GM23338 (cell line): ENCODE data around the gene SNX8. TPM values are rescaled to one million over a fixed set of nuclear protein-coding genes. Genes with fewer than 3 reads are reported as not detected.

Source experiments
- ATAC-seq: fragments of 200-7000 bp; cut with Tn5 transposase; 3 replicates; pipeline ENCODE4 v1.9.1; 2020
- DNase-seq: peaks from one replicate; pipeline ENCODE4 v3.0.0-alpha.2; 2015; ENCODE audit warnings: low spot score
- H2AFZ ChIP-seq: fragments of 200-600 bp; sonication (generic); 2 replicates; pipeline ENCODE4 v1.8.0; 2016; ENCODE audit warnings: antibody characterized with exemption, mild to moderate bottlenecking, moderate library complexity
- H3F3A ChIP-seq: fragments of 200-600 bp; sonication (generic); replicated peaks from 2 replicates; pipeline ENCODE4 v1.8.0; 2017; ENCODE audit warnings: antibody characterized with exemption, mixed run types, low read depth
- H3K27ac ChIP-seq: fragments of 200-600 bp; sonication (generic); 2 replicates; pipeline ENCODE4 v1.6.1; 2016; ENCODE audit warnings: low read depth
- H3K27me3 ChIP-seq: fragments of 200-600 bp; sonication (generic); 2 replicates; pipeline ENCODE4 v1.8.0; 2016; ENCODE audit warnings: mild to moderate bottlenecking, mixed run types, moderate library complexity; ENCODE audit not compliant: insufficient read depth
- H3K36me3 ChIP-seq: fragments of 200-600 bp; sonication (generic); 2 replicates; pipeline ENCODE4 v1.8.0; 2016; ENCODE audit warnings: mild to moderate bottlenecking; ENCODE audit not compliant: insufficient read depth
- H3K4me1 ChIP-seq: fragments of 200-600 bp; sonication (generic); 2 replicates; pipeline ENCODE4 v1.8.0; 2016; ENCODE audit warnings: mild to moderate bottlenecking, moderate library complexity; ENCODE audit not compliant: insufficient read depth
- H3K4me2 ChIP-seq: fragments of 200-600 bp; sonication (generic); 2 replicates; pipeline ENCODE4 v1.7.1; 2017; ENCODE audit warnings: mixed run types
- H3K4me3 ChIP-seq: fragments of 200-600 bp; sonication (generic); 2 replicates; pipeline ENCODE4 v1.6.1; 2016; ENCODE audit warnings: mixed run types
- H3K79me2 ChIP-seq: fragments of 200-600 bp; sonication (generic); replicated peaks from 2 replicates; pipeline ENCODE4 v1.8.0; 2017; ENCODE audit warnings: mild to moderate bottlenecking; ENCODE audit not compliant: insufficient read depth
- H3K9me2 ChIP-seq: fragments of 200-600 bp; sonication (generic); 2 replicates; pipeline ENCODE4 v1.8.0; 2017; ENCODE audit not compliant: insufficient read depth
- H4K20me1 ChIP-seq: fragments of 200-600 bp; sonication (generic); replicated peaks from 2 replicates; pipeline ENCODE4 v1.8.0; 2017; ENCODE audit warnings: mild to moderate bottlenecking; ENCODE audit not compliant: insufficient read depth
- H3K27ac Mint-ChIP-seq: 2 replicates; pipeline ENCODE4 v1.8.0; 2020; ENCODE audit warnings: inconsistent platforms, mild to moderate bottlenecking, moderate library complexity, mixed read lengths
- H3K27me3 Mint-ChIP-seq: 3 replicates; pipeline ENCODE4 v1.8.0; 2022; ENCODE audit warnings: low read depth, mild to moderate bottlenecking, moderate library complexity, mixed read lengths, inconsistent platforms; ENCODE audit not compliant: insufficient read depth, poor library complexity
- H3K36me3 Mint-ChIP-seq: 3 replicates; pipeline ENCODE4 v1.8.0; 2021; ENCODE audit warnings: low read depth, mild to moderate bottlenecking, inconsistent platforms, moderate library complexity, mixed read lengths
- H3K4me1 Mint-ChIP-seq: 3 replicates; pipeline ENCODE4 v1.8.0; 2020; ENCODE audit warnings: mild to moderate bottlenecking, inconsistent platforms, mixed read lengths
- H3K4me3 Mint-ChIP-seq: 3 replicates; pipeline ENCODE4 v1.8.0; 2021; ENCODE audit warnings: moderate library complexity, mild to moderate bottlenecking, inconsistent platforms, mixed read lengths
- H3K9me3 Mint-ChIP-seq: 3 replicates; pipeline ENCODE4 v1.8.0; 2020; ENCODE audit warnings: moderate library complexity, mild to moderate bottlenecking, inconsistent platforms, mixed read lengths
- CREB1 ChIP-seq: fragments of 250-450 bp; sonication (Bioruptor Pico); IDR thresholded peaks from 2 replicates; pipeline ENCODE4 v1.5.0; 2020; ENCODE audit warnings: low read depth, mild to moderate bottlenecking, moderate library complexity
- EZH2 ChIP-seq: fragments of 200-600 bp; sonication (generic); IDR thresholded peaks from one replicate; pipeline ENCODE4 v1.8.0; 2017; ENCODE audit warnings: antibody characterized with exemption, mild to moderate bottlenecking, low read depth; ENCODE audit not compliant: unreplicated experiment
- JUNB ChIP-seq: IDR thresholded peaks from one replicate; pipeline ENCODE4 v1.6.1; 2016; ENCODE audit warnings: antibody characterized with exemption; ENCODE audit not compliant: unreplicated experiment
- NANOG ChIP-seq: IDR thresholded peaks from 2 replicates; pipeline ENCODE4 v1.6.1; 2016; ENCODE audit warnings: antibody characterized with exemption, borderline replicate concordance
- REST ChIP-seq: IDR thresholded peaks from one replicate; pipeline ENCODE4 v1.6.1; 2018; ENCODE audit warnings: antibody characterized with exemption; ENCODE audit not compliant: unreplicated experiment
- STAT1 ChIP-seq: IDR thresholded peaks from one replicate; pipeline ENCODE4 v1.6.1; 2016; ENCODE audit warnings: antibody characterized with exemption; ENCODE audit not compliant: unreplicated experiment
- polyA plus RNA-seq: library from polyadenylated mRNA; unstranded; fragments of >200 nt; fragmentation: Nextera tagmentation; extraction: Ambion mirVana; gene quantifications from 2 replicates; pipeline ENCODE4 v1.2.1, GENCODE V29; 2016
- total RNA-seq: library from RNA; depleted of rRNA; stranded (reverse); fragments of >200 nt; shearing (Covaris generic); gene quantifications from 2 replicates; pipeline ENCODE4 v1.2.3, GENCODE V29; 2014
- TF ChIP-seq, protein P1 (sequence below), 2 experiments: fragments of 200-600 bp in 1 of 2; sonication (generic) in 1 of 2; conservative IDR thresholded peaks; 2 replicates each; pipeline versions ENCODE4 v1.5.1 to v1.6.1; 2016 to 2017; ENCODE audit warnings: antibody characterized with exemption in 2 of 2, low read depth in 2 of 2, mild to moderate bottlenecking in 2 of 2, moderate library complexity in 1 of 2

The SNX8 gene
- total and polyA plus RNA-seq, 2 experiments from 2014 or later, result 44.3 to 50.9 TPM

- Histone ChIP-seq H3K36me3 (peaks cover 20% of the 10 kb centered on the region), H3K9me2 (no peaks in the 10 kb centered on the region), H3K27me3 (no peaks in the 10 kb centered on the region), H3K4me2 (no peak overlapping the region), H3F3A (no peaks in the 10 kb centered on the region), H2AFZ (no peak overlapping the region), H3K79me2 (peaks cover 26% of the 10 kb centered on the region), H4K20me1 (peaks cover 6% of the 10 kb centered on the region), H3K4me3 (no peak overlapping the region), H3K27ac (no peak overlapping the region), H3K4me1 (no peaks in the 10 kb centered on the region)
- Mint-ChIP-seq H3K27me3 (peaks cover 10% of the 10 kb centered on the region), H3K4me1 (no peaks in the 10 kb centered on the region), H3K9me3 (no peaks in the 10 kb centered on the region), H3K36me3 (peaks cover 79% of the 10 kb centered on the region), H3K27ac (no peak overlapping the region), H3K4me3 (no peak overlapping the region)
- TF ChIP-seq JUNB (no peak), REST (no peak), STAT1 (no peak), NANOG (no peak), EZH2 (no peak), CREB1 (CRISPR knock-in tag) (no peak)
- TF ChIP-seq, protein P1, sequence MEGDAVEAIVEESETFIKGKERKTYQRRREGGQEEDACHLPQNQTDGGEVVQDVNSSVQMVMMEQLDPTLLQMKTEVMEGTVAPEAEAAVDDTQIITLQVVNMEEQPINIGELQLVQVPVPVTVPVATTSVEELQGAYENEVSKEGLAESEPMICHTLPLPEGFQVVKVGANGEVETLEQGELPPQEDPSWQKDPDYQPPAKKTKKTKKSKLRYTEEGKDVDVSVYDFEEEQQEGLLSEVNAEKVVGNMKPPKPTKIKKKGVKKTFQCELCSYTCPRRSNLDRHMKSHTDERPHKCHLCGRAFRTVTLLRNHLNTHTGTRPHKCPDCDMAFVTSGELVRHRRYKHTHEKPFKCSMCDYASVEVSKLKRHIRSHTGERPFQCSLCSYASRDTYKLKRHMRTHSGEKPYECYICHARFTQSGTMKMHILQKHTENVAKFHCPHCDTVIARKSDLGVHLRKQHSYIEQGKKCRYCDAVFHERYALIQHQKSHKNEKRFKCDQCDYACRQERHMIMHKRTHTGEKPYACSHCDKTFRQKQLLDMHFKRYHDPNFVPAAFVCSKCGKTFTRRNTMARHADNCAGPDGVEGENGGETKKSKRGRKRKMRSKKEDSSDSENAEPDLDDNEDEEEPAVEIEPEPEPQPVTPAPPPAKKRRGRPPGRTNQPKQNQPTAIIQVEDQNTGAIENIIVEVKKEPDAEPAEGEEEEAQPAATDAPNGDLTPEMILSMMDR (conservative IDR thresholded peaks at IDR 0.05; ENCODE audit: low read depth in 2 of 2), result no peak
- DNase-seq (no peak), ATAC-seq (no peak)
Observed at GRCh38 chr7:2217716-2218443, 96.4 kb downstream of the SNX8 start.

DNA sequence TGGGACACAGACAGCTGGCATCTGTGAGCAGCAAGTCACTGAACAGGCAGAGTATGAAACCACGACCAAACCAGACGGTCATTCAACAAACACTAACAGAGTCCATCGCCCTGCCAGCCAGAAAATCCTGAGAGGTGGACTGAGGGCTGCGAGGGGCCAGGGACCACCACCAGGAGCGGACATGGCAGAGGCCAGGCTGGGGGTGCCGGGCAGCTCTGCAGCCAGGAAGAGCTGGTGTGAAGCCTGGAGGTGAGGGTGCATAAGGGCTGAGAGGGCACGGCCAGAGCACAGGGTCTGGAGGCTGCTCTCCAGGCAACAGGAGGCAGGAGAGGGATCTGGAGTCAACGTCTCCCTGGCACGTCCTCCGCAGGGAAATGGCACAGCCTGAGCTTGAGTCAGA is 97.0 kb downstream of the SNX8 start:
- H2AFZ ChIP-seq, result no peak overlapping the region
- Mint-ChIP-seq H3K4me3 (no peak overlapping the region), H3K4me1 (no peaks in the 10 kb centered on the region), H3K27me3 (peaks cover 10% of the 10 kb centered on the region), H3K27ac (no peak overlapping the region), H3K9me3 (no peaks in the 10 kb centered on the region), H3K36me3 (peaks cover 79% of the 10 kb centered on the region)
- no peaks in the 10 kb centered on the region for H3K9me2 ChIP-seq
- no peak overlapping the region for H3K27ac ChIP-seq
- DNase-seq (no peak), ATAC-seq (no peak)
- H3K36me3 ChIP-seq, result peaks cover 26% of the 10 kb centered on the region
- H4K20me1 ChIP-seq, result peaks cover 6% of the 10 kb centered on the region
- H3K27me3 ChIP-seq, result no peaks in the 10 kb centered on the region
- H3K79me2 ChIP-seq, result peaks cover 20% of the 10 kb centered on the region
- H3K4me2 ChIP-seq, result no peak overlapping the region
- H3K4me3 ChIP-seq, result no peak overlapping the region
- no peaks in the 10 kb centered on the region for H3K4me1 ChIP-seq
- no peaks in the 10 kb centered on the region for H3F3A ChIP-seq
- TF ChIP-seq, protein P1 (conservative IDR thresholded peaks at IDR 0.05; ENCODE audit: low read depth in 2 of 2), result no peak
- TF ChIP-seq JUNB (no peak), REST (no peak)
